Measurements from ENCODE around the gene GSG1L. TPM values are rescaled to one million over a fixed set of nuclear protein-coding genes. Genes with fewer than 3 reads are reported as not detected.

GSG1L gene
- total and polyA plus RNA-seq, 9 of the 15 experiments (the other 6 are each of a cell fraction or from before 2014, with no cell fraction given): not detected

DNA sequence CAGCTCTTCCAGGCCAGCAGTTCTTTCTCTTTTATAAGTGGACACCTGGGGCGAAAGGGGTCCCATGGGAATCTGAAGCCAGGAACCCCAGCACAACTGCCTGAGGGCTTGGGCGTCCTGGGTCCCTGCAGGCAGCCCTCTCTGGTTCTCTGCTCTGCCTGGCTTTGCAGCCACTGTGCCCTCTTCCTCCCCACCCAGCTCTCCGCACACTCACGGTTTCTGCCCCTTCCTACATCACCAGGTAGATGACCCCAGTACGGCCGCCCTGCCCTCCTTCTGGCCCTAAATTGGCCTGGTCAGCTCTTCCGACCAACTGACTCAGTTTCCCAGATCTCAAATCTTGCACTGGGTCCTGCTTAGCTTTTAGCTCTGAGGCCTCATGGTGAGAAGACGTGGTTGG, 288.3 kb downstream of the GSG1L start:
- Histone ChIP-seq H3K4me3 (no peak overlapping the region), H3K4me2 (ENCODE audit: insufficient read depth, low read length) (no peak overlapping the region), H3K27me3 (ENCODE audit: control insufficient read depth in 2 of 2, insufficient read depth in 2 of 2, low read length in 2 of 2) (peaks cover 0 to 37% of the 10 kb centered on the region in 2 experiments; a peak in 2 of 5 replicates), H4K20me1 (replicated peaks; ENCODE audit: control insufficient read depth, insufficient read depth, low read length) (peaks cover 2% of the 10 kb centered on the region), H3K79me2 (ENCODE audit: control insufficient read depth, insufficient read depth, low read length) (no peaks in the 10 kb centered on the region), H3K9me1 (ENCODE audit: control insufficient read depth, insufficient read depth, low read length) (no peaks in the 10 kb centered on the region), H3K9ac (ENCODE audit: insufficient read depth in 1 of 2, low read depth in 2 of 2, low read length in 2 of 2) (no peak overlapping the region), H2AFZ (ENCODE audit: low read depth, low read length) (no peak overlapping the region), H3K4me1 (replicated peaks in 1 of 2; ENCODE audit: control insufficient read depth in 2 of 2, insufficient read depth in 2 of 2, low read length in 2 of 2) (peaks cover 0 to 13% of the 10 kb centered on the region in 2 experiments; a peak in 2 of 5 replicates), H3K27ac (ENCODE audit: extremely low read depth, low read depth, low read length) (no peak overlapping the region), H3K36me3 (ENCODE audit: control insufficient read depth, insufficient read depth, low read length) (no peaks in the 10 kb centered on the region), H3K9me3 (replicated peaks; ENCODE audit: control insufficient read depth, insufficient read depth, low read depth, low read length) (no peaks in the 10 kb centered on the region; the same call in 1 of the 2 replicates)
- CTCF ChIA-PET (ENCODE audit: low intra/inter-chr PET ratio): no interaction called here
- in situ Hi-C loops (cut with MboI) (no loop called here), intact Hi-C loops (cut with micrococcal nuclease) (no loop called here)
- POLR2A ChIA-PET: interaction anchor here (0.6 to 1.1 kb wide), 3 partner anchors 10 to 26 kb away, joined by 3 read pairs; no protein-coding TSS in a partner anchor
- no TSS peak for BruUV-seq (replicated peaks)
- DNase-seq (ENCODE audit: extremely low read depth in 1 of 4, low spot score in 3 of 4) (no peak), ATAC-seq (no peak), FAIRE-seq (no peak)
- 12% methylated on average over 5 of the region's 8 CpGs for WGBS (ENCODE audit: insufficient coverage, low coverage, missing lambda C conversion rate)
- TF ChIP-seq, protein P1, sequence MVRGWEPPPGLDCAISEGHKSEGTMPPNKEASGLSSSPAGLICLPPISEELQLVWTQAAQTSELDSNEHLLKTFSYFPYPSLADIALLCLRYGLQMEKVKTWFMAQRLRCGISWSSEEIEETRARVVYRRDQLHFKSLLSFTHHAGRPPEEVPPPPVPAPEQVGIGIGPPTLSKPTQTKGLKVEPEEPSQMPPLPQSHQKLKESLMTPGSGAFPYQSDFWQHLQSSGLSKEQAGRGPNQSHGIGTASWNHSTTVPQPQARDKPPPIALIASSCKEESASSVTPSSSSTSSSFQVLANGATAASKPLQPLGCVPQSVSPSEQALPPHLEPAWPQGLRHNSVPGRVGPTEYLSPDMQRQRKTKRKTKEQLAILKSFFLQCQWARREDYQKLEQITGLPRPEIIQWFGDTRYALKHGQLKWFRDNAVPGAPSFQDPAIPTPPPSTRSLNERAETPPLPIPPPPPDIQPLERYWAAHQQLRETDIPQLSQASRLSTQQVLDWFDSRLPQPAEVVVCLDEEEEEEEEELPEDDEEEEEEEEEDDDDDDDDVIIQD (CRISPR knock-in tag; IDR thresholded peaks at IDR 0.05): no peak
- TF ChIP-seq U2AF2 (optimal IDR thresholded peaks at IDR 0.05; ENCODE audit: low read depth, low read length) (no peak), MCM7 (IDR thresholded peaks at IDR 0.05) (no peak), AFF1 (IDR thresholded peaks at IDR 0.05; ENCODE audit: low read depth in 1 of 2, partially characterized antibody in 2 of 2) (no peak), FOXO4 (CRISPR knock-in tag; IDR thresholded peaks at IDR 0.05) (no peak), BACH1 (tag; IDR thresholded peaks at IDR 0.05) (no peak), PTTG1 (tag; IDR thresholded peaks at IDR 0.05; ENCODE audit: low read depth) (no peak), ZBTB9 (CRISPR knock-in tag; IDR thresholded peaks at IDR 0.05) (no peak)
- TF ChIP-seq, protein P2, sequence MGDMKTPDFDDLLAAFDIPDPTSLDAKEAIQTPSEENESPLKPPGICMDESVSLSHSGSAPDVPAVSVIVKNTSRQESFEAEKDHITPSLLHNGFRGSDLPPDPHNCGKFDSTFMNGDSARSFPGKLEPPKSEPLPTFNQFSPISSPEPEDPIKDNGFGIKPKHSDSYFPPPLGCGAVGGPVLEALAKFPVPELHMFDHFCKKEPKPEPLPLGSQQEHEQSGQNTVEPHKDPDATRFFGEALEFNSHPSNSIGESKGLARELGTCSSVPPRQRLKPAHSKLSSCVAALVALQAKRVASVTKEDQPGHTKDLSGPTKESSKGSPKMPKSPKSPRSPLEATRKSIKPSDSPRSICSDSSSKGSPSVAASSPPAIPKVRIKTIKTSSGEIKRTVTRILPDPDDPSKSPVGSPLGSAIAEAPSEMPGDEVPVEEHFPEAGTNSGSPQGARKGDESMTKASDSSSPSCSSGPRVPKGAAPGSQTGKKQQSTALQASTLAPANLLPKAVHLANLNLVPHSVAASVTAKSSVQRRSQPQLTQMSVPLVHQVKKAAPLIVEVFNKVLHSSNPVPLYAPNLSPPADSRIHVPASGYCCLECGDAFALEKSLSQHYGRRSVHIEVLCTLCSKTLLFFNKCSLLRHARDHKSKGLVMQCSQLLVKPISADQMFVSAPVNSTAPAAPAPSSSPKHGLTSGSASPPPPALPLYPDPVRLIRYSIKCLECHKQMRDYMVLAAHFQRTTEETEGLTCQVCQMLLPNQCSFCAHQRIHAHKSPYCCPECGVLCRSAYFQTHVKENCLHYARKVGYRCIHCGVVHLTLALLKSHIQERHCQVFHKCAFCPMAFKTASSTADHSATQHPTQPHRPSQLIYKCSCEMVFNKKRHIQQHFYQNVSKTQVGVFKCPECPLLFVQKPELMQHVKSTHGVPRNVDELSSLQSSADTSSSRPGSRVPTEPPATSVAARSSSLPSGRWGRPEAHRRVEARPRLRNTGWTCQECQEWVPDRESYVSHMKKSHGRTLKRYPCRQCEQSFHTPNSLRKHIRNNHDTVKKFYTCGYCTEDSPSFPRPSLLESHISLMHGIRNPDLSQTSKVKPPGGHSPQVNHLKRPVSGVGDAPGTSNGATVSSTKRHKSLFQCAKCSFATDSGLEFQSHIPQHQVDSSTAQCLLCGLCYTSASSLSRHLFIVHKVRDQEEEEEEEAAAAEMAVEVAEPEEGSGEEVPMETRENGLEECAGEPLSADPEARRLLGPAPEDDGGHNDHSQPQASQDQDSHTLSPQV (IDR thresholded peaks at IDR 0.05): no peak

Data from K562 (cell line).